ENCODE results near the gene RRAD.

RRAD gene

DNA sequence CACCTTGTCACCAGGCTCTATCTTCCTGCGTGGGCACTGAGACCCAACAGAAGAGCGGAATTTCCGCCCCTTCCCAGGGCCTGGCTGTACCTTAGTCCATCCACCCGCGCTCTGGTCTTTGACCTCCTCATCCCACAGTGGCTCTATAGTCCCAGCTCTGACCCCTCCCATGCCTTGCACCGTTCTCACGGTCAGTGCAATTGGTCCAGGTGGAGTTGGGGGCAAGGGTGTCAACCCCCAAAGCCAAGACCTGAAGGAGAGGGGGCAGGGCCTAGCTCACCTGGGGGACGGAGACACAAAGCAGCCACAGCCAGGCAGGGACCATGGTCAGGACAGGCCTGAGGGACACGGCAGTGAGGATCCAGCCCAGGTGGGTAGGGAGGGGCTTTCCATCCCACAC, 7.6 kb downstream of the RRAD start:
- no peaks in the 10 kb centered on the region for H4K20me1 ChIP-seq (ENCODE audit: control insufficient read depth, insufficient read depth, low read depth, low read length)
- peaks cover 13% of the 10 kb centered on the region for H3K27me3 ChIP-seq (ENCODE audit: control insufficient read depth, low read length)
- H3F3A ChIP-seq (ENCODE audit: control insufficient read depth, insufficient read depth), result no peaks in the 10 kb centered on the region
- H3K79me2 ChIP-seq (ENCODE audit: control insufficient read depth, low read length), result no peaks in the 10 kb centered on the region
- no peak overlapping the region for H3K4me2 ChIP-seq (ENCODE audit: low read length)
- no peaks in the 10 kb centered on the region for H3K36me3 ChIP-seq (ENCODE audit: control insufficient read depth, low read length)
- H3K4me1 ChIP-seq (ENCODE audit: control insufficient read depth, low read length), result no peaks in the 10 kb centered on the region
- no peak for TF ChIP-seq EZH2phosphoT487 (IDR thresholded peaks at IDR 0.05; ENCODE audit: borderline replicate concordance, low read length)
- TF ChIP-seq, protein P1, sequence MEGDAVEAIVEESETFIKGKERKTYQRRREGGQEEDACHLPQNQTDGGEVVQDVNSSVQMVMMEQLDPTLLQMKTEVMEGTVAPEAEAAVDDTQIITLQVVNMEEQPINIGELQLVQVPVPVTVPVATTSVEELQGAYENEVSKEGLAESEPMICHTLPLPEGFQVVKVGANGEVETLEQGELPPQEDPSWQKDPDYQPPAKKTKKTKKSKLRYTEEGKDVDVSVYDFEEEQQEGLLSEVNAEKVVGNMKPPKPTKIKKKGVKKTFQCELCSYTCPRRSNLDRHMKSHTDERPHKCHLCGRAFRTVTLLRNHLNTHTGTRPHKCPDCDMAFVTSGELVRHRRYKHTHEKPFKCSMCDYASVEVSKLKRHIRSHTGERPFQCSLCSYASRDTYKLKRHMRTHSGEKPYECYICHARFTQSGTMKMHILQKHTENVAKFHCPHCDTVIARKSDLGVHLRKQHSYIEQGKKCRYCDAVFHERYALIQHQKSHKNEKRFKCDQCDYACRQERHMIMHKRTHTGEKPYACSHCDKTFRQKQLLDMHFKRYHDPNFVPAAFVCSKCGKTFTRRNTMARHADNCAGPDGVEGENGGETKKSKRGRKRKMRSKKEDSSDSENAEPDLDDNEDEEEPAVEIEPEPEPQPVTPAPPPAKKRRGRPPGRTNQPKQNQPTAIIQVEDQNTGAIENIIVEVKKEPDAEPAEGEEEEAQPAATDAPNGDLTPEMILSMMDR (IDR thresholded peaks at IDR 0.05; ENCODE audit: low read depth, low read length, poor library complexity, severe bottlenecking), result no peak
- H3K9me3 ChIP-seq (ENCODE audit: control insufficient read depth, insufficient read depth, low read length), result no peaks in the 10 kb centered on the region
- no peak overlapping the region for H3K27ac ChIP-seq (ENCODE audit: low read depth, low read length)
- no peak overlapping the region for H3K4me3 ChIP-seq (ENCODE audit: low read length)
- H3K9me2 ChIP-seq (replicated peaks; ENCODE audit: control insufficient read depth, low read length), result no peaks in the 10 kb centered on the region

DNA sequence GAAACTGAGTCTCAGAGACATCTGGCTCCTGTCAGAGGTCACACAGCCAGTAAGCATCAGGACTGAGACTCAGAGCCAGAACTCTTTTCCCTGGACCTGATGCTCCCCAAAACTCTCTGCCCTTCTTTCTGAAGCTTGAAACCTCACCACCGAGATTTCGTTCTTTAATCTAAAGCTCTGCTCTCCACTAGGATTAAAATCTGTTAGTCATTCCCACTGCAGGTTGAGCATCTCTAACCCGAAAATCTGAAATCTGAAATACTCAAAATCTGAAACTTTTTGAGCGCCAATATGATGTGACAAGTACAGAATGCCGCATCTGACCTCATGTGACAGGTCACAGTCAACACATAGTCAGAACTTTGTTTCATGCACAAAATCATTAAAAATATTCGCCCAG, 8.8 kb downstream of the RRAD start:
- Histone ChIP-seq H4K20me1 (ENCODE audit: control insufficient read depth, insufficient read depth, low read depth, low read length) (no peaks in the 10 kb centered on the region), H3K27ac (ENCODE audit: low read depth, low read length) (no peak overlapping the region), H3K4me2 (ENCODE audit: low read length) (no peak overlapping the region), H3K27me3 (ENCODE audit: control insufficient read depth, low read length) (peaks cover 13% of the 10 kb centered on the region), H3K9me3 (ENCODE audit: control insufficient read depth, insufficient read depth, low read length) (no peaks in the 10 kb centered on the region), H3K36me3 (ENCODE audit: control insufficient read depth, low read length) (no peaks in the 10 kb centered on the region), H3K79me2 (ENCODE audit: control insufficient read depth, low read length) (no peaks in the 10 kb centered on the region), H3K9me2 (replicated peaks; ENCODE audit: control insufficient read depth, low read length) (no peaks in the 10 kb centered on the region), H3F3A (ENCODE audit: control insufficient read depth, insufficient read depth) (no peaks in the 10 kb centered on the region), H3K4me1 (ENCODE audit: control insufficient read depth, low read length) (no peaks in the 10 kb centered on the region), H3K4me3 (ENCODE audit: low read length) (no peak overlapping the region)
- no peak for TF ChIP-seq EZH2phosphoT487 (IDR thresholded peaks at IDR 0.05; ENCODE audit: borderline replicate concordance, low read length)
- TF ChIP-seq, protein P1 (IDR thresholded peaks at IDR 0.05; ENCODE audit: low read depth, low read length, poor library complexity, severe bottlenecking), result no peak

DNA sequence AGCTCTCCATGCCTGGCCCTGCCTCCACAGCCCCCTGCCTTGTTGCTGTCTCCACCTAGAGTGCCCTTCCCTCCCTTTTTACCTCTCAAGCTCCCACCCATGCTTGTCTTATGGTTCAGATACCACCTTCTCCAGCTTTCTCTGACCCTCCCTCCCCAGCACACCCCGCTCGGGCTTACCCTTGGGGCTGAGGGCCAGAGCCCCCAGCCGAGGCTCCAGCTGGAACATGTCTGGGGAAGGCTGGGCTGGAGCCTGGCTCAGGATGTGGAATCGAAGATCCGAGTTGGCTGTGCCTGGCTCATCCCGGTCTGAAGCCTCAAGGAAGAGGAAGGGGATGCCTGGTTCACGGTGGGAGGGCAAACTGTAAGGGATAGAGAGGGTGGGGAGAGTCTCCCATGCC, 10.3 kb downstream of the RRAD start:
- TF ChIP-seq EZH2phosphoT487 (IDR thresholded peaks at IDR 0.05; ENCODE audit: borderline replicate concordance, low read length), result no peak
- no peaks in the 10 kb centered on the region for H3K36me3 ChIP-seq (ENCODE audit: control insufficient read depth, low read length)
- no peak overlapping the region for H3K4me2 ChIP-seq (ENCODE audit: low read length)
- H3K9me3 ChIP-seq (ENCODE audit: control insufficient read depth, insufficient read depth, low read length), result no peaks in the 10 kb centered on the region
- H3F3A ChIP-seq (ENCODE audit: control insufficient read depth, insufficient read depth), result no peaks in the 10 kb centered on the region
- H3K9me2 ChIP-seq (replicated peaks; ENCODE audit: control insufficient read depth, low read length), result no peaks in the 10 kb centered on the region
- no peaks in the 10 kb centered on the region for H3K4me1 ChIP-seq (ENCODE audit: control insufficient read depth, low read length)
- no peaks in the 10 kb centered on the region for H3K79me2 ChIP-seq (ENCODE audit: control insufficient read depth, low read length)
- H3K4me3 ChIP-seq (ENCODE audit: low read length), result no peak overlapping the region
- no peak overlapping the region for H3K27ac ChIP-seq (ENCODE audit: low read depth, low read length)
- H4K20me1 ChIP-seq (ENCODE audit: control insufficient read depth, insufficient read depth, low read depth, low read length), result no peaks in the 10 kb centered on the region
- H3K27me3 ChIP-seq (ENCODE audit: control insufficient read depth, low read length), result peaks cover 3% of the 10 kb centered on the region

DNA sequence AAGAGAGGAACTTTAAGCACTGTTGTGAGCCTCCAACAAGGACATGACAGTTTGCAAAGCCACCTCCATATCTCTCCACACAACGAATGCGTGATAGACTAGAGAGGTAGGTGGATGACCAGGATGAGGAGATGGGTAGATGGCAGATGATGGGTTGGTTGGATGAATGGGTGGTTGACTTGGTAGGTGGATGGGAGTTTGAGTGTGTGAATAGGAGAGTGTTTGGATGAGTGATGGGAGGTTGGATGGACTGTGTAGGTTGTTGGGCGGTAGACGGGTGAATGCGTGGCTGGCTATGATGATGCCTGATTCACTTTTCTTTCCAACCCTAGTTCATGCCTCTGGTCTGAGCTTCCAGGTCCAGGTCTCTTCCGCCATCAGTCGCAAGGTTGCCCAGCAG, 10.8 kb downstream of the RRAD start:
- no peaks in the 10 kb centered on the region for H3K9me3 ChIP-seq (ENCODE audit: control insufficient read depth, insufficient read depth, low read length)
- no peak overlapping the region for H3K4me2 ChIP-seq (ENCODE audit: low read length)
- no peaks in the 10 kb centered on the region for H3F3A ChIP-seq (ENCODE audit: control insufficient read depth, insufficient read depth)
- H3K79me2 ChIP-seq (ENCODE audit: control insufficient read depth, low read length), result no peaks in the 10 kb centered on the region
- H3K36me3 ChIP-seq (ENCODE audit: control insufficient read depth, low read length), result no peaks in the 10 kb centered on the region
- no peak for TF ChIP-seq EZH2phosphoT487 (IDR thresholded peaks at IDR 0.05; ENCODE audit: borderline replicate concordance, low read length)
- TF ChIP-seq, protein P1 (IDR thresholded peaks at IDR 0.05; ENCODE audit: low read depth, low read length, poor library complexity, severe bottlenecking), result no peak
- H3K4me1 ChIP-seq (ENCODE audit: control insufficient read depth, low read length), result no peaks in the 10 kb centered on the region
- H3K4me3 ChIP-seq (ENCODE audit: low read length), result no peak overlapping the region
- H3K27me3 ChIP-seq (ENCODE audit: control insufficient read depth, low read length), result no peaks in the 10 kb centered on the region
- H4K20me1 ChIP-seq (ENCODE audit: control insufficient read depth, insufficient read depth, low read depth, low read length), result no peaks in the 10 kb centered on the region
- H3K27ac ChIP-seq (ENCODE audit: low read depth, low read length), result no peak overlapping the region
- no peaks in the 10 kb centered on the region for H3K9me2 ChIP-seq (replicated peaks; ENCODE audit: control insufficient read depth, low read length)

Measured in DOHH2 (cell line).